DMS53 treated with DMSO at 0.1 percent for 48 hours (cell line): ENCODE data around the gene PMPCA.

Source experiments
- DNase-seq: peaks from one replicate; lab custom pipeline; 2025; ENCODE audit not compliant: unreplicated experiment; lab: John Stamatoyannopoulos, UW

PMPCA gene, protein sequence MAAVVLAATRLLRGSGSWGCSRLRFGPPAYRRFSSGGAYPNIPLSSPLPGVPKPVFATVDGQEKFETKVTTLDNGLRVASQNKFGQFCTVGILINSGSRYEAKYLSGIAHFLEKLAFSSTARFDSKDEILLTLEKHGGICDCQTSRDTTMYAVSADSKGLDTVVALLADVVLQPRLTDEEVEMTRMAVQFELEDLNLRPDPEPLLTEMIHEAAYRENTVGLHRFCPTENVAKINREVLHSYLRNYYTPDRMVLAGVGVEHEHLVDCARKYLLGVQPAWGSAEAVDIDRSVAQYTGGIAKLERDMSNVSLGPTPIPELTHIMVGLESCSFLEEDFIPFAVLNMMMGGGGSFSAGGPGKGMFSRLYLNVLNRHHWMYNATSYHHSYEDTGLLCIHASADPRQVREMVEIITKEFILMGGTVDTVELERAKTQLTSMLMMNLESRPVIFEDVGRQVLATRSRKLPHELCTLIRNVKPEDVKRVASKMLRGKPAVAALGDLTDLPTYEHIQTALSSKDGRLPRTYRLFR

DNA sequence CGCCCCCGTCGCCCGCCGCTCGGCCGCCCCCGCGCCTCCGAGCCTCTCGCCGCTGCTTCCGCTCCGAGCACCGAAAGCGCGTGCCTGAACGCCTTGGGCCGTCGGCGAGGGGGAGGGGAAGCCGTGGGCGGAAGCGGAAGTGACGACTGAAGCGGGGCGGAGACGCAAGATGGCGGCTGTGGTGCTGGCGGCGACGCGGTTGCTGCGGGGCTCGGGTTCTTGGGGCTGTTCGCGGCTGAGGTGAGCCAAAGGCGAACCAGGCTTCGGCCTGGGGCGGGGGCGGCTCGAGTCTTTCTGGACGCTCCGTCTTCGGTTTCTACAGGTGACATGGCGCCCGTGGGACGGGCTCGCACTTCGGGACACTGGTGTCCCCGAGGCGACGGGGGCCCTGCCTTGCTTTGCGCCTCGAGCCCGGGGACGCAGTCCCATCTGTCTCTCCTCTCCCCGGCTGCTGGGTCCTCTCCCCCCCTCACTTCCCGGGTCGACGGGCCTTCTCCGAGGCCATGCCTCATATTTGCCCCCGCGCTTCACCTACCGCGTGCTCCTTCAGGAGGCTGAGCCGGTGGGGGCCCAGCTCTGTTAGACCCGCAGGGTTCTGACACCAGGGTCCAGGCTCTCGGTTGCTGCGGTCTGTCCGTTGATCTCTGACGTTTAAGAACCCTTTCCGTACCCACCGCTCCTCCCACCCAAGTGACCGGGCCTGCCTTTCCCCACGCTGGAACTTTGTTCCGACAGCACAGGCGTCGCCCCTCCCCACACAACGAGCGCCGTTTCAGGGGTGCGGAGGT is at the start of gene PMPCA, which contains the start of gene ENTR1:
Gene PMPCA (plus strand): TSS at position 159 of the 788 bp plus-strand sequence. CDS start 11 bp downstream, at position 170.
Gene ENTR1 (minus strand): TSS at position 115 of the 788 bp plus-strand sequence. CDS start 217 bp downstream, outside the sequence.
- DNase-seq, result peak; percentile 53

DNA sequence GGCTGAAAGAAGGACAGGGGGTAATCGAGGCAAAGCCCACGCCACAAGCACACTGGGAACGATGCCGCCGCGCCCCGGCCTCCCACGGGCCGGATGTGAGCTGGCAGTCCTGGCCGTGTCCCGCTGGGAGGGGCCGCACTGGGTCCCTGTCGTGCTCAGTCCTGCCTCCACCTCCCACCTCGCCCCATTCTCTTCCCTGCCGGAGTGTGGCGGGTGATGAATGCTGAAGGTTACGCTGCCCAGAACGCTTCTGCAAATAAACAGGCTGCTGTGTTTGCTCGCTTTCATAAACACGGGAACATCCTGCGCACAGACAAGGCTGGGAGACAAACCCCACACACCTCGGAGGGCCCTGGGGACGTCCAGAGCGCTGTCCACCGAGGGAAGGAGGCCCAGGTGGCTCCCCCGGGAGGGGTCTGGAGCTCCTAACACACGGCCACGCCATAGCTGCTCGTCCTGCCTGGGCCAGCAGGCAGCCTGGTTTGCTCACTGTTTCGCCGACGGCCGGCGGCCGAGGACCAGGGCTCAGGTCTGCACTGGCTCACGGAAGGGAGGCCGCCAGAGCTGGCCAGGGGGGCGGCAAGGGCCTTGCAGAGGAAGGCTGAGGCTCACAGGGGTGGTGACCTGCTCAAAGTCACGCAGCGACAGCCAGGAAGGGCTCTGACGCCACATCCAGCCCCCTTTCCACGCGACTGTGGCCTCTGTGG is 49.3 kb upstream of the PMPCA start:
- DNase-seq, result no peak

DNA sequence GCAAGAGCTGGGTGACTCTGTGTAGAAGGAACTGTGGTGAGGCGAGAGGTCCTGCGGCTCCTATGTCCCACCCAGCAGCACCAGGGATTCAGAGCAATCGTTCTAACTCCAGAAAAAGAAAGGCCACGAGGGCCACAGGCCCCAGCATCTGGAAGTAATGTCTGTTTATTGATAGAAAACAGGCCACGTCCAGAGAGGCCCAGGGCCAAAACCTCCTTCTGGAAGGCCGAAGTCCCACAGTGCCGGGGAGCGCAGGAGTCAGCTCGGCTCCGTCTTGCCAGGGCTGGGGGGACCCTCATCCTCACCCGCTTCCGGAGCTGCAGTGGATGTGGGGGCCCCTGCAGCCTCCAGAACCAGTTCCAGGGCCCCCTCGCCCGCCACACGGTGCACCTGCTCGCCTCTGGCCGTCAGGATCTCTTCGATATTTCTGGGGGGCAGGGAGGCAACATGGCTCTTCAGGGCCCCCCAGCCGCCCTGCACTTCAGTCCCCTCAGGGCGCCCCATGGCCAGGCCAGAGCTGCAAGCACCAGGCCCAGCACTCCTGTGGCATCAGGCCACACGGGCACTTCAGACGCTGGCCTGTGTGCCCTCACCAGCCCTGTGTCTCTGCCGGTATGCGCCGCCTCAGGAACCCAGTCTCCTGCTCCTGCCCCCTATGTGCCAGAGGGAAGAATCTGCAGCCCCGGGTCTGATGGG is 48.6 kb upstream of the PMPCA start:
- no peak for DNase-seq

DNA sequence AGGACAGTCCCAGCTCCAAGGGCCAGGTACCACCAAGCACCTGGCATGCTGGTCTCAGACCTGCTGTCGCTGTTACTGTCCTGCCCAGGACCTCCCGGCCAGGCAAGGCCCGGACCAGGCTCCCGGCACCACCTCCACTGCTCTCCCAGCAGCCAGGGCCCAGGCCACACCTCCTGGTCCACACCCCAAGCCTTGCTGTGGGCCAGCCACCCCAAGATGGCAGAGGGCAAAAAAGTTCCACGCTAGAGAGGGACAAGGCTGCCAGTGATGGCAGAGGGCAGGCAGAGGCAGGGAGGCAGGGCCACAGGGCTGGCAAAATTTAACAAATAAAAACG is 48.0 kb upstream of the PMPCA start:
- DNase-seq, result no peak

DNA sequence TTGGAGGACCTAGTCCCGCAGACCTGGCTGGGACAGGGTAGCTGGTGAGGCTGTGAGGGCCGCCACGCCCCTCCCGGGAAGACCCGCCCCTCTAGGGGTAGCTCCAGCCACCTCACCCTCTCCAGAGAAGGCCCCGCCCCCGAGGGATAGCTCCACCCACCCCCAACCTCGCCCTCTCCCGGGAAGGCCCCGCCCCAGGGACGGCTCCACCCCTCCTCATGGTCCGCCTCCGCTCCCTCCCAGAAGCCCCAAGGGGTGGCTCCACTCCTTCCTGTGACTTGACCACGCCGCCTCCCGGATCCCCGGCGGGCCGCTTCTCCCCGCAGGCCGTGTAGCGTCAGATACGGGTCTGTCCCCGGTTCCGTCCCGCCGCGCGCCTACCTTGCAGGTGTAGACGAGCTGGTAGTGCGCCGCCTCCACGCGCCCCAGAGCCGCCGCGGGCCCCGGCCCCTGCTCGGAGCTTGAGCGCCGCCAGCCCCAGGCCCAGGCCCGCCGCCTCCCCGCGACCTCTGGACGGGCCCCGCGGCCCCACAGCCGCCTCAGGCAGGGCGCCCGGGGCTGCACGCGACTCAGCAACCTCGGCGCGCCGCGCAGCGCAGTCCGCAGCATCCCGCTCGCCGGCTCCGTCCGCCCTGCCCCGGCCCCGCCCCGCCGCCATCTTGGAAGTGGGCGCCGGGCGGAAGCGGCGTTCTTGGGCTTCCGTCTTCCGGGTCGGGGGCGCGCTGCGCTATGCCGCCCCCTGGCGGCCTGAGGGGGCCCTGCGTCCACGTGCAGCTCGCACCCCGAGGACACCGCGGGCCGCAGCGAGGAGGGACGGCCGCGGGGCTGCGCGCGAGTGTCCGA is 47.1 kb upstream of the PMPCA start, which contains the start of gene DNLZ:
Gene DNLZ (minus strand): TSS at position 639 of the 843 bp plus-strand sequence. CDS start 30 bp downstream, at position 609.
- peak; percentile 78 for DNase-seq

DNA sequence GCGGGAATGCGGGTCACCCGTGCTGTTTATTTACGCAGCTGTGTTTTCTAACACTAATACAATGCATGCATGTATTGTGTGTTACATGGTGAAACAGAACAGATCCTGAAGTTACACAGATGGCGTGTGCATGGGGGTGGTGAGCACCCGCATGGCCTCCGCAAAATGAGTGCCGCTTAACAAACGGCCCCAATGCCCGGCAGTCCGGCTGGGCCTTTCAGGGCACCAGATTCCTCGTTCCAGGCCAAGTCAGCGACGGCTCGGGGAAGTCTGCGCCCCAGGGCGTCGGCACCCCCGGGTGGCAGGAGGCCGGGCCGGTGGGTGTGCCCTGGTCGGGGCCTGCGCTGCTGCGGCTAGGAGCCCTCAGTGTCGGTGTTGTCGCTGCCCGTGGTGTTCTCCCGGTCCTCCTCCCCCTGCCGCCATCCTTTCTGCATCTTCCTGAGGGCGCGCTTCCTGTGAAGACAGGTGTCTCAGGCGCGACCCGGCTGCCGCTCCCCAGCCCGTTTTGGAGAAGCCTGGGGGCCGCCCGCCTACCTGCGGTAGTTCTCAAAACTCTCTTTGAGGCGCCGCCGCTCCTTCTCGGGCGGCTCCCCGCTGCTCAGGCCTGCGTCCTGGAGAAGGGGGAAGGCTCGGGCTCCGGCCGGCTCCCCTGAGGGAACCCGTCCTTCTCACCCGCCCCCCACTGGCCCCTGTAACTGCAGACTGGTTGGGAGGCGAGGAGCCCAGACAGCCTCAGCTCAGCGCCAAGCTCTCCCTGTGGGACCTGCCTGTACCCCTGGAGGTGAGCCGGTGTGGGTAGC is 46.3 kb upstream of the PMPCA start:
- DNase-seq, result no peak

DNA sequence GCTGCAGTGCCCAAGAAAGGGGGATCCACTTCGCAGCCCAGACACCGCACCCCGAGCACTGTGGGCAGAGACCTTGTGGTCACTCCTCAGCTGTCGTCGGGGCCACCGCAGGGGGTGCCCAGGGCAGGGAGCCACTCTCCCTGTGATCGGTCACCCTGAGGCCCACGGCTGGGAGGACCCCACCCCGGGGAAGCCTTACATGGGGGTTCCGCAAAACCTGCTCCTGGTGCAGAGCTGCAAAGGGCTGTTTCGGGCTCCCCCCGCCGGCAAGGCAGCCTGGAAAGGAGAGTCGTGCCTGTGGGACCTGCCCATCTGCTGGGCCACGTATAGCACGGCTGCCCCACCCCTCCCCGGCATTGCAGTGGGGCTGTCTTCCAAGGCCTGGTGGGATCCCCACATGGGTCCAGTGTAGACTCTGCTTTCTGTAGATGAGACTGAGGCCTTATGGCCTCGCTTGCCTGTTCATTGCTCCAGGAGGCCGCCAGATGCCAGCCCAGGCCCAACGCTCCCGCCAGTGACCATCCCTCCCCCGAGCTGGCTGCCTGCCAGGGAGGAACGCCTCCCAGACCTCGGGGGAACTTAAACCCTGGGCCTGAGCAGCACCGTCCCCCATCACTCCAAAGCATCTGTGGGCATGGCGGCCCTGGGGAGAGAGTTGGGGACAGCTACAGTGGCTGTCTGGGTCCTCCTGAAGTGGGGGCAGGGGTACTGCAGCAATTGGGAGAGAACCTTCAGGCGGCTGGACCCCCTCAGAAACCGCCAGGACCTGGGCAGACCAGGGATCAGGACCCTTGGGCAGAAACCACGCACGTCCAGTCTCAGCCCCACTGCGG is 45.3 kb upstream of the PMPCA start:
- DNase-seq, result no peak

DNA sequence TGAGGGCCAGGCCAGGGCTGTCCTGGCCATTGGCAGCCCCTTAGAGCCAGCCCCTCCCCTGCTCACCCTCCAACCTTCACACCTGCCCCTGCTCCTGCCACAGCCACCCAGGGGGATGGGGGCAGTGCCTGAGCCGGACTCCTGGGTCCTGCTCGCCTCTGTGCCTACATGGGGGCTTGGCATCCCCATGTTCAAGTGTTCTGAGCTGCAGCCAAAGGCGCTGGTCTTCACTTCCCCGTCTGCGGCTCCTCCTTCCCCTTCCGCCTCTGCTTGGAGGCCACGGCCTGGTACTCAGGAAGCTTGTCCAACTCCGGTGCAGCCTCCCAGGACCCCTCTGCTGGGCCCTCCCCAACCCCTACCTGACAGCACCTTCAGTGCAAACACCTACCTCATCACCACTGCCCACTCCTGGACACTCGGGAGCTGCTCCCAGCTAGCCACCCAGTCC is 44.7 kb upstream of the PMPCA start:
- DNase-seq, result no peak

DNA sequence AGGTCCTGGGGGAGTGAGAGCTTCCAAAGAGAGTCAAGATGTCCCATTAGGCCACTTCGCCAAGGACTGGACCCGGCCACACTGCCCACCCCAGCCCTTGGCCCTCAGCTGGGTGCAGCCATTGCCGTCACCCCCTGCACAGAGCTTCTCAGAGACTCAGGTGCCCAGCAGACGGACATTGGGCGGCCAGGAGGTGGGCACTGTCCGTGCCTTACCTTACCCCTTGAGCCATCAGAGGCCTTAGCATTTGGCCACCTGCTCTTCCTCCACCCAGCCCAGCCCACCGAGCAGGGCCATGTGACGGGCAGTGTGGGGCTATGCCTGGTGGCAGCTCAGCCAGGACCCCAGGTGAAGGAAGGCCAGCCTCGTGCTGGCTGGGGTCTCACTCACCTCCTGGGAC is 43.6 kb upstream of the PMPCA start:
- no peak for DNase-seq

DNA sequence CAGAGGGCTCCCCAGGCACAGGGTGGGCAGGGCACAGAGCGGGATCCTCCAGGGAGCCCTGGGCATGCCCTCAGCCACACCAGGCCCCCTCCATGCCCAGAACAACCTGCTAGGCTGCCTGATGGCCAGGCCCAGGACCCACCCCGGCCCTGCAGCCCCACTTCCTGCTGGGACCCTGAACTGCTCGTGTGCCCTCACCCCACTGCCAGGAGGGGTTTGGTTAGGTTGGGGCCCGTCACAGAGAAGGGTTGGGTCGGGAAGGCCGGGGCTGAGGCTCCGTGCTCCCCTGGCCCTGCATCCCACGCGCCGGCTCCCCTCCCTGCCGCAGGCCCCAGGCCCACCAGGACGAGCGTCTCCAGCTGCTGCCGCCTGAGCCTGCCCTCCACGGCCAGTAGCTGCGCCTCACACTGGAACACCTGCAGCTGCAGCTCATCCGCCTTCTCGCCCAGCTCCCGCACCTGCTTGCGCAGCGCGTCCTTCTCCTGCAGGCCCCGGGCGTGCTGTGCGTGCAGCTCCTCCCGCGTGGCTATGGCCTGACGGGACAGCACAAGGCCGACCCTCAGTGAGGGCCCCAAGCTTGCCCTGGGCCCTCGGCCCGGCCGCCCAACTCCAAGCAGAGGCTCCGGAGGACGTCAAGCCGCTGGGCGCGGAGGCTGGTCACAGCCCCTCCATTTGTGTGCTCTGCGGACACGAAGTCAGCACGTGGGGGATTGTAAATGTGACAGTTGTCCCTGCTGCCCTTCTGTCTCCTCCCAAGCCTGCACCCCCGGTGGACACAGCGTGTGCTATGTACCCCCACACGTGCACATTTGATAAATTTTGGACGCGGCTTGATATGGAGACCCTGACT is 42.9 kb upstream of the PMPCA start:
- DNase-seq, result no peak

DNA sequence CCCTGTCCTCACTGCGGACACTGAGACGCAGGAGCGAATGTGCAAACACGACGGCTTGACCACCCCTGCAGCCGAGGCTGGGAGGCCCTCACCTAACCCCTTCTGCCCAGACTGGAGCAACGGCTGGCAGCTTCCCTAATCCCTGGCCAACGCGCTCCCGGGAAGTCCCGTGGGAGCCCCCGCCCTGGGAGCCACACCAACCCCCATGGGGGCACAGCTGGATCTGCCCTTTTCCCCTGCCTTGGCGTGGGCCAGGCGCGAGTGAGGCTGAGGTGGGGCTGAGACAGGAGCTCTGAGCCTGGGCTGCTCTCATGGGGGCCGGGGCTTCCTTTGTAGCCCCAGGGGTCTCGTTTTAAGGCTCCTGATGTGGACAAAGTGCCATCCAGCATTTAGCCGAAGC is 42.3 kb upstream of the PMPCA start:
- no peak for DNase-seq

DNA sequence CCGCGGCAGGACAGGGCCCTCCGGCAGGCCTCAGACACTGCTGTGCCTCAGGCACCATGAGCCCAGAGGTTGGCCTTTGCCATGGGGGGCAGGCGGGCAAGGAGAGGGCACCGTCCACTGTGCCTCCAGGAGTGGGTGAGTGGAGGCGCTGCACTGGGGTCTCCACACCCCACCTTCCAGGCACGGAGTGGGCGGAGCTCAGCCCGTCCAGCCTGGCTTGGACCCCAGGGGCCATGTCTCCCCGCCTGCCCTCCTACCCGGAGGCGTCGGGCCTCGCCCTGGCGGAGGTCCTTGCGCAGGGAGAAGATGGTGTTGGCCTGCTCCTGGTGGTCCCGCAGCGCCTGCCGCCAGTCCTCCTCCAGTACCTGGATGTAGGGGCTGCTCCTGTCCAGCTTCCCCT is 40.4 kb upstream of the PMPCA start:
- no peak for DNase-seq

DNA sequence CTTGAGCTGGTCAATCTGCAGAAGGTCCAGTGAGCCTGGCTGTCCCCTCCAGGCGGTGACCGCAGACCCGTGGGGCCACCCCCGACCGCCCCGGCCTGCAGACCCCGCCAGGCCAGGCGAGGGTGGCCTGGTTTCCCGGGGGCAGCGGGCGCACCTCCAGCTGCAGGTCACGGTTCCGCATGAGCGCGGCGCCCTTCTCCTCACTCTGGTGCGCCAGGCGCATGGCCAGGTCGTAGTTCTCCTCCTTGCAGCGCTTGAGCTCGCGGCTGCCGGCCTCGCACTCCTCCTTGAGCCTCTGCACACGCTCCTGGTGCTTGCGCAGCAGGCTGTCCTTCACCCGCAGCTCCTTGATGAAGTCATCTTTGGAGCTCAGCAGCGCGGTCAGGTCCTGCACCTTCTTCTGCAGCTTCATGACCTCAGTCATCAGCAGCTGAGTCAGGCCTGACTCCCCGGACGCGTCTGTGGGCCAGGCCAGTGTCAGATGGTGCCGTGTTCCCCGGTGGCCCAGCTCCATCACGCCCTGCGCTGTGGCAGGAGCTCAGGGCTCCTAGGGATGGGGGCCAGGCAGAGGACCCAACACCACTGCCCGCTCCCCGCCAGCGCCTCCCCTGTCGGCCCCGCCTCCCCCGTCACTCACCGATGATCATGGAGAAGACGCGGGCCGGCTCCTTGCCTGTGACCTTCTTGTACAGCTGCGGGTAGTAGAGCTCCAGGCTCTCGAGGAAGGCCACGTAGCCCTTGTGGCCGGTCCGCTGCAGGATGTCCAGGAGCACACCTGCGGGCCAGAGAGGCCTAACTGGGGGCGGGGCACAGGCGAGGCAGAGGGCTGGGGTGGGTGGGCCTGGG is 39.5 kb upstream of the PMPCA start:
- DNase-seq, result no peak

DNA sequence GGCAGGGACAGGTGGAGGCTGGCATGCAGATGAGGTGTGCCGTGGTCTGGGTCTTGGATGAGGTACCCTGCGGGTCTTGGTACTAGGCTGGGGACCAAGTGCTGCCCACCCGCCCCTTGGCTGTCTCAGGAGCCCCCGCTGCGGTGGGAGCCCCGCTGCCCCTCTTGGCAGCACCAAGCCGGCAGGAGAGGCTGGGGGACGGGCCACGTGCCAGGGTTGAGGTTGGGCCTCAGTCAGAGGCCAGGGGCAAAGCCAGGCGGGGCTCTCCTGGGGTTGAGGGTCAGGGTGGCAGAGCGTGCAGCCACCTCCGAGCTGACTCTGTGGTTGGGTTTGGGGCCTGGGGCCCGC is 39.0 kb upstream of the PMPCA start:
- DNase-seq, result no peak

DNA sequence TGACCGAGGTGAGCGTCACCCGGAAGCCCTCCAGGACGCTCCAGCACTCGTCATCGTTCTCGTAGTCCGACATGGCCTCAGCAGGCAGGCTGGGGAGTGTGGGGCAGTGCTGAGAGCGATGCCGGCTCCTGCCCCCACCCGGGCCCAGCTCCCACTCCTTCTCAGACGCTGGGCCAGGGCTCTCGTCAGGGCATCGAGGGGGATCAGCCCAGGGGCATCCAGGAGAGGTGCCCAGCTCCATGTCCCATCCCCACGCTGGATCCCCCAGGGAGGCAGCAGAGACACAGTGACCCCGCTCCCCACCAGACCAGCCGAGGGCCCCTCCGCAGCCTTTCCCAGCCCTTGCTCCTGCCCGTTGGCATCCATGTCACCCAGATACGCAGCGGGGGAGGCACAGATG is 38.5 kb upstream of the PMPCA start:
- DNase-seq, result no peak

DNA sequence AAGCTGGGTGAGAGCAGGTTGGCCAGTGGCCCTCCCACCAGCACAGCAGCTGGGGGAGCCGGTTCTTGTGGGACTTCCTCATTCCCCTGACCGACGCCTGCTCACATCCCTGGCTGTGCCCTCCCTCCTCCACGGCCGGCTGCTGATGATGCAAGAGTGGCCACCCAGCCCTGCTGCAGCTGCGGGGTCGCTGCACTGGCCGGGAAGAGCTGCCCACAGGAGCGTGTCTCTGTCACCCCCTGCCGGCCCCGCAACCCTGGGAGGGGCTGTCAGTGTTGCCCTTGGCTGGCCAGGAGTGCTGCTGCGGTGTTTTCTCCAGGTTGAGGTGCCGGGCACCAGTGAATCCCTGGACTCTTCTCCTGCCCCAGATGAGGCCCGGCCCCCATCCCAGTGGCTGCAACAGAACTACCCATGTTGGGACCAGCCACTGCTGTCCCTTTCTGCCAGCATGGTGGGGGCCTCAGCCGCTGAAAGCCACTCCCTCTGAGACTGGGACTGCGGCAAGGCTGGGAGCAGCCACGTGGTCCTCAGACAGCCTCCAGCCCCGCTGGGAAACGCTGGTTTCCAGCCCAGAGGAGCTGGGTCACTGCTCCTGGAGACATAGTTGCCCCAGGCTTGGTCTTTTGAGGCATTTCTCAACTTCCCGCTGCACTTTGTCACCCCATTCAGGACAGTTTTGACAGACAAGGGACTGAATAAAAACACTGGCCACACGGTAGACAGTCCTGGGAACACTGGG is 37.7 kb upstream of the PMPCA start:
- peak; percentile 58 for DNase-seq
